Measurements from ENCODE around the gene CHST6. TPM values are rescaled to one million over a fixed set of nuclear protein-coding genes. Genes with fewer than 3 reads are reported as not detected.

Gene CHST6
- 0.14 to 0.33 TPM (median 0.22 TPM) in 5 replicates for total RNA-seq (2022; extraction: Qiagen RNA extraction)

GRCh38 chr16:75495076-75495674 lies at the start of gene CHST6:
CHST6 (minus strand) TSS chr16:75495441; CDS start chr16:75479828, 15,613 bp downstream.

GRCh38 chr16:75535901-75536300 lies 40.7 kb upstream of the CHST6 start, which contains the start of gene CHST5:
CHST5 (minus strand) TSS chr16:75536108; CDS start chr16:75530384, 5,724 bp downstream.

GRCh38 chr16:75464122-75464918 lies 30.9 kb downstream of the CHST6 start, which contains the start of gene TMEM170A:
TMEM170A (minus strand) TSS chr16:75464689; CDS start chr16:75464600, 89 bp downstream.

GRCh38 chr16:75432828-75433731 lies 62.2 kb downstream of the CHST6 start, which contains the start of gene CFDP1:
CFDP1 (minus strand) TSS chr16:75433503; CDS start chr16:75433352, 151 bp downstream.

Other genes with a start within 250 kb of the CHST6 start
- 82.0 to 145 TPM (median 139 TPM) in 5 replicates for gene BCAR1, start 243.8 kb downstream of the CHST6 start, total RNA-seq (2022; extraction: Qiagen RNA extraction)
- 65.7 to 84.6 TPM (median 68.7 TPM) in 5 replicates for gene CFDP1, start 61.9 kb downstream of the CHST6 start, total RNA-seq (2022; extraction: Qiagen RNA extraction)
- 12.0 to 15.9 TPM (median 14.5 TPM) in 5 replicates for gene TMEM170A, start 30.8 kb downstream of the CHST6 start, total RNA-seq (2022; extraction: Qiagen RNA extraction)
- 0.05 to 0.11 TPM (median 0.10 TPM) in 3 of 5 replicates, not detected in the others for gene CHST5, start 40.7 kb upstream of the CHST6 start, total RNA-seq (2022; extraction: Qiagen RNA extraction)
- gene TMEM231, start 60.8 kb upstream of the CHST6 start, total RNA-seq (2022; extraction: Qiagen RNA extraction), result 7.4 to 9.2 TPM (median 8.7 TPM) in 5 replicates
- gene GABARAPL2, start 70.9 kb upstream of the CHST6 start, total RNA-seq (2022; extraction: Qiagen RNA extraction), result 79.2 to 88.5 TPM (median 85.7 TPM) in 5 replicates
- 26.2 to 44.9 TPM (median 38.8 TPM) in 5 replicates for gene ADAT1, start 127.8 kb upstream of the CHST6 start, total RNA-seq (2022; extraction: Qiagen RNA extraction)
- gene KARS1, start 152.2 kb upstream of the CHST6 start, total RNA-seq (2022; extraction: Qiagen RNA extraction), result 169 to 183 TPM (median 178 TPM) in 5 replicates
- gene TERF2IP, start 152.3 kb upstream of the CHST6 start, total RNA-seq (2022; extraction: Qiagen RNA extraction), result 42.7 to 46.1 TPM (median 43.6 TPM) in 5 replicates
- not detected in 5 replicates for gene CPHXL2, start 181.6 kb upstream of the CHST6 start, total RNA-seq (2022; extraction: Qiagen RNA extraction)
- 0.08 to 0.16 TPM in 2 of 5 replicates, not detected in the others for gene DUXB, start 206.0 kb upstream of the CHST6 start, total RNA-seq (2022; extraction: Qiagen RNA extraction)
- gene CPHXL, start 231.0 kb upstream of the CHST6 start, total RNA-seq (2022; extraction: Qiagen RNA extraction), result 0.08 TPM in 1 of 5 replicates, not detected in the others

Data from A549 treated with dexamethasone at 1 μM for 4 hours (cell line).